Measurements from ENCODE around the gene ARHGAP19.

Gene ARHGAP19

GRCh38 chr10:97207131-97207530 is 85.3 kb downstream of the ARHGAP19 start:
- H3K4me3 ChIP-seq (ENCODE audit: low read depth, low read length) = no peak overlapping the region
- TF ChIP-seq CTCF (IDR thresholded peaks at IDR 0.05; ENCODE audit: insufficient read depth, low read depth, low read length, missing control alignments) = no peak
- DNase-seq (ENCODE audit: low read depth) = no peak

- no peak overlapping the region for H3K4me3 ChIP-seq (ENCODE audit: low read depth, low read length)
- TF ChIP-seq CTCF (IDR thresholded peaks at IDR 0.05; ENCODE audit: insufficient read depth, low read depth, low read length, missing control alignments) = no peak
- DNase-seq (ENCODE audit: low read depth) = no peak
Measured at GRCh38 chr10:97204826-97205679, 87.4 kb downstream of the ARHGAP19 start.

GRCh38 chr10:97203220-97203619 is 89.2 kb downstream of the ARHGAP19 start:
- TF ChIP-seq CTCF (IDR thresholded peaks at IDR 0.05; ENCODE audit: insufficient read depth, low read depth, low read length, missing control alignments) = no peak
- DNase-seq (ENCODE audit: low read depth) = no peak
- no peak overlapping the region for H3K4me3 ChIP-seq (ENCODE audit: low read depth, low read length)

- peak; percentile 79 for DNase-seq (ENCODE audit: low read depth)
- no peak for TF ChIP-seq CTCF (IDR thresholded peaks at IDR 0.05; ENCODE audit: insufficient read depth, low read depth, low read length, missing control alignments)
- no peak overlapping the region for H3K4me3 ChIP-seq (ENCODE audit: low read depth, low read length)
Measured at GRCh38 chr10:97200616-97201015, 91.8 kb downstream of the ARHGAP19 start.

- no peak for TF ChIP-seq CTCF (IDR thresholded peaks at IDR 0.05; ENCODE audit: insufficient read depth, low read depth, low read length, missing control alignments)
- DNase-seq (ENCODE audit: low read depth) = no peak
Measured at GRCh38 chr10:97199152-97199551, 93.3 kb downstream of the ARHGAP19 start.

GRCh38 chr10:97197030-97197500 is 95.4 kb downstream of the ARHGAP19 start:
- H3K4me3 ChIP-seq (ENCODE audit: low read depth, low read length) = no peak overlapping the region
- TF ChIP-seq CTCF (IDR thresholded peaks at IDR 0.05; ENCODE audit: insufficient read depth, low read depth, low read length, missing control alignments) = no peak
- DNase-seq (ENCODE audit: low read depth) = no peak

More at GRCh38 chr10:97199152-97199551, 93.3 kb downstream of the ARHGAP19 start:
- no peak overlapping the region for H3K4me3 ChIP-seq (ENCODE audit: low read depth, low read length)

Measured in GM12865 (cell line).